Stimulated activated naive CD8-positive, alpha-beta T cell treated with anti-CD3 and anti-CD28 coated beads, Interleukin-15, amount 100 ng/mL, for 72 hours (primary cell): ENCODE data around the gene GJA5.
"Not testable (repeated sequence)": the region's sequence is repeated elsewhere in the genome, so short reads cannot be mapped to it uniquely, and the experiment has no call there.

Source experiments
- ATAC-seq: fragments of 150-1000 bp; cut with Tn5 transposase; 2 replicates; pipeline ENCODE4 v1.10.0; 2021; ENCODE audit warnings: mild to moderate bottlenecking, moderate library complexity
- DNase-seq, 2 donors: peaks; one replicate each; pipeline ENCODE4 v3.0.0; 2021 to 2022
- H3K27ac Mint-ChIP-seq, 2 donors: one replicate each; pipeline ENCODE4 v1.8.0; 2022; ENCODE audit warnings: mild to moderate bottlenecking in 2 of 2, mixed read lengths in 2 of 2, moderate library complexity in 2 of 2
- H3K27me3 Mint-ChIP-seq: one replicate; pipeline ENCODE4 v1.8.0; 2022; ENCODE audit warnings: mixed read lengths
- H3K4me1 Mint-ChIP-seq: one replicate; pipeline ENCODE4 v1.8.0; 2022; ENCODE audit warnings: mild to moderate bottlenecking, mixed read lengths
- H3K4me3 Mint-ChIP-seq, 2 donors: one replicate each; pipeline ENCODE4 v1.8.0; 2022; ENCODE audit warnings: mild to moderate bottlenecking in 2 of 2, mixed read lengths in 2 of 2, moderate library complexity in 1 of 2
- H3K9me3 Mint-ChIP-seq, 2 donors: one replicate each; pipeline ENCODE4 v1.8.0; 2022; ENCODE audit warnings: mixed read lengths in 2 of 2

GJA5 gene

GRCh38 chr1:147749792-147750191 is 10.6 kb downstream of the GJA5 start:
- Mint-ChIP-seq H3K27me3 (no peaks in the 10 kb centered on the region), H3K4me1 (no peaks in the 10 kb centered on the region), H3K4me3 (no peak overlapping the region), H3K9me3 (no peaks in the 10 kb centered on the region), H3K27ac (no peak overlapping the region)
- ATAC-seq: no peak
- DNase-seq: no peak

GRCh38 chr1:147748676-147749350 is 11.6 kb downstream of the GJA5 start:
- DNase-seq (no peak), ATAC-seq (no peak)
- Mint-ChIP-seq H3K4me3 (no peak overlapping the region), H3K27ac (no peak overlapping the region), H3K27me3 (no peaks in the 10 kb centered on the region), H3K4me1 (no peaks in the 10 kb centered on the region), H3K9me3 (no peaks in the 10 kb centered on the region)

- ATAC-seq (no peak), DNase-seq (no peak)
- Mint-ChIP-seq H3K4me3 (no peak overlapping the region), H3K27me3 (no peaks in the 10 kb centered on the region), H3K9me3 (no peaks in the 10 kb centered on the region), H3K4me1 (no peaks in the 10 kb centered on the region), H3K27ac (no peak overlapping the region)
Measured at GRCh38 chr1:147747966-147748365, 12.4 kb downstream of the GJA5 start.

- Mint-ChIP-seq H3K4me1 (no peaks in the 10 kb centered on the region), H3K4me3 (no peak overlapping the region), H3K27me3 (no peaks in the 10 kb centered on the region), H3K27ac (no peak overlapping the region), H3K9me3 (no peaks in the 10 kb centered on the region)
- ATAC-seq (no peak), DNase-seq (no peak)
Measured at GRCh38 chr1:147745271-147745670, 15.1 kb downstream of the GJA5 start.

- Mint-ChIP-seq H3K4me3 (no peak overlapping the region), H3K27me3 (no peaks in the 10 kb centered on the region), H3K9me3 (no peaks in the 10 kb centered on the region), H3K4me1 (no peaks in the 10 kb centered on the region), H3K27ac (no peak overlapping the region)
- DNase-seq (no peak), ATAC-seq (no peak)
Measured at GRCh38 chr1:147741065-147741464, 19.3 kb downstream of the GJA5 start.

GRCh38 chr1:147740391-147740790 is 20.0 kb downstream of the GJA5 start:
- Mint-ChIP-seq H3K4me3 (no peak overlapping the region), H3K9me3 (no peaks in the 10 kb centered on the region), H3K4me1 (no peaks in the 10 kb centered on the region), H3K27me3 (no peaks in the 10 kb centered on the region), H3K27ac (no peak overlapping the region)
- ATAC-seq: no peak
- no peak for DNase-seq

- Mint-ChIP-seq H3K27me3 (no peaks in the 10 kb centered on the region), H3K27ac (peak overlapping the region in 1 of 2 donors; percentile 5)
Measured at GRCh38 chr1:147738739-147739476, 21.5 kb downstream of the GJA5 start.

GRCh38 chr1:147738129-147738528 is 22.3 kb downstream of the GJA5 start:
- H3K4me1 Mint-ChIP-seq: no peaks in the 10 kb centered on the region
- no peak for DNase-seq
- H3K27me3 Mint-ChIP-seq: no peaks in the 10 kb centered on the region
- no peak overlapping the region for H3K27ac Mint-ChIP-seq
- no peak overlapping the region for H3K4me3 Mint-ChIP-seq
- ATAC-seq: no peak
- H3K9me3 Mint-ChIP-seq: no peaks in the 10 kb centered on the region

More at GRCh38 chr1:147738739-147739476, 21.5 kb downstream of the GJA5 start:
- ATAC-seq (no peak), DNase-seq (no peak)
- Mint-ChIP-seq H3K9me3 (no peaks in the 10 kb centered on the region), H3K4me1 (no peaks in the 10 kb centered on the region), H3K4me3 (no peak overlapping the region)

- peaks cover 4% of the 10 kb centered on the region for H3K27me3 Mint-ChIP-seq
- no peaks in the 10 kb centered on the region for H3K4me1 Mint-ChIP-seq
- H3K9me3 Mint-ChIP-seq: no peaks in the 10 kb centered on the region
- H3K27ac Mint-ChIP-seq: no peak overlapping the region
- H3K4me3 Mint-ChIP-seq: no peak overlapping the region
- no peak for DNase-seq
- no peak for ATAC-seq
Measured at GRCh38 chr1:147736883-147737282, 23.5 kb downstream of the GJA5 start.

GRCh38 chr1:147735423-147735822 is 25.0 kb downstream of the GJA5 start:
- no peak for DNase-seq
- no peak overlapping the region for H3K27ac Mint-ChIP-seq
- H3K9me3 Mint-ChIP-seq: no peaks in the 10 kb centered on the region
- no peak for ATAC-seq
- no peak overlapping the region for H3K4me3 Mint-ChIP-seq
- H3K4me1 Mint-ChIP-seq: no peaks in the 10 kb centered on the region
- peaks cover 19% of the 10 kb centered on the region for H3K27me3 Mint-ChIP-seq

GRCh38 chr1:147734291-147734841 is 26.0 kb downstream of the GJA5 start:
- H3K4me3 Mint-ChIP-seq: not testable (repeated sequence)

GRCh38 chr1:147729315-147729714 is 31.1 kb downstream of the GJA5 start:
- Mint-ChIP-seq H3K4me1 (no peaks in the 10 kb centered on the region), H3K4me3 (no peak overlapping the region), H3K27ac (no peak overlapping the region), H3K9me3 (no peaks in the 10 kb centered on the region), H3K27me3 (peaks cover 27% of the 10 kb centered on the region)
- ATAC-seq (no peak), DNase-seq (no peak)

More at GRCh38 chr1:147734291-147734841, 26.0 kb downstream of the GJA5 start:
- H3K27ac Mint-ChIP-seq, DNase-seq, H3K9me3 Mint-ChIP-seq, H3K4me1 Mint-ChIP-seq, ATAC-seq: not testable (repeated sequence)
- peaks cover 27% of the 10 kb centered on the region for H3K27me3 Mint-ChIP-seq

GRCh38 chr1:147726168-147726567 is 34.2 kb downstream of the GJA5 start:
- Mint-ChIP-seq H3K27ac (peak overlapping the region in 1 of 2 donors; percentile 21), H3K4me3 (no peak overlapping the region), H3K27me3 (peaks cover 31% of the 10 kb centered on the region), H3K9me3 (no peaks in the 10 kb centered on the region), H3K4me1 (peaks cover 5% of the 10 kb centered on the region)
- DNase-seq (no peak), ATAC-seq (no peak)

GRCh38 chr1:147725685-147726084 is 34.7 kb downstream of the GJA5 start:
- H3K27me3 Mint-ChIP-seq: peaks cover 30% of the 10 kb centered on the region
- no peaks in the 10 kb centered on the region for H3K9me3 Mint-ChIP-seq
- DNase-seq (no peak), ATAC-seq (no peak)
- H3K4me3 Mint-ChIP-seq: no peak overlapping the region
- H3K4me1 Mint-ChIP-seq: peaks cover 5% of the 10 kb centered on the region
- no peak overlapping the region for H3K27ac Mint-ChIP-seq

GRCh38 chr1:147723691-147724323 is 36.6 kb downstream of the GJA5 start:
- no peak overlapping the region for H3K4me3 Mint-ChIP-seq
- H3K27me3 Mint-ChIP-seq: peaks cover 26% of the 10 kb centered on the region
- ATAC-seq (peak; percentile 56), DNase-seq (no peak)
- H3K27ac Mint-ChIP-seq: peak overlapping the region in 1 of 2 donors; percentile 8
- peaks cover 3 to 6% of the 10 kb centered on the region in 2 donors for H3K9me3 Mint-ChIP-seq
- peaks cover 5% of the 10 kb centered on the region for H3K4me1 Mint-ChIP-seq

GRCh38 chr1:147722124-147722523 is 38.3 kb downstream of the GJA5 start:
- H3K27ac Mint-ChIP-seq: peak overlapping the region in 1 of 2 donors; percentile 4
- no peak for ATAC-seq
- H3K9me3 Mint-ChIP-seq: peaks cover 3 to 6% of the 10 kb centered on the region in 2 donors
- no peak for DNase-seq
- H3K4me3 Mint-ChIP-seq: no peak overlapping the region
- peaks cover 5% of the 10 kb centered on the region for H3K4me1 Mint-ChIP-seq
- H3K27me3 Mint-ChIP-seq: peaks cover 31% of the 10 kb centered on the region
